HPDE6-E6E7 (cell line): Measurements from ENCODE around the gene FKBP6.
"Not testable (repeated sequence)": the region's sequence is repeated elsewhere in the genome, so short reads cannot be mapped to it uniquely, and the experiment has no call there.

ENCODE experiments used
- DNase-seq: peaks from one replicate; pipeline ENCODE4 v3.0.0; 2011; ENCODE audit warnings: missing footprints; ENCODE audit errors: extremely low spot score

The FKBP6 gene

DNA sequence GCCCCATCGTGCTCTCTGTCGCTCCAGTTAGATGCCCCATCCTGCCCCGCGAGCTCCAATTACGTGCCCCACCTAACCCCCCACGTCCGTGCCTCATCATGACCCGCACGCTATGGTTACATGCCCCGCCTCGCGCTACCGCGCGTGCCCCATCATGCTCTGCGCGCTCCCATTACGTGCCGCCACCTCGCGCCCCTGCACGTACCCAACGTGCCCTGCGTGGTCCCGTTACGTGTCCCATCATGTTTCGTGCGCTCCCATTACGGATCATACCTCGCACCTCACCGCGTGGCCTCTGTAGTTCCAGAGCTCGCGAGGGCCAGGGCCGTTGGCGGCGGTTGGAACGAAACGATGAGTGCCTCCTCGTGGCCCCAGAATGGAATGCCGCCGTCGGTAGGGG, at the start of gene FKBP6, which contains the start of gene TRIM50:
Gene FKBP6 (plus strand): TSS at position 240 of the 400 bp plus-strand sequence. CDS start 268 bp downstream, outside the sequence.
Gene TRIM50 (minus strand): TSS at position 161 of the 400 bp plus-strand sequence. CDS start 3,295 bp downstream, outside the sequence.
- not testable (repeated sequence) for DNase-seq

GRCh38 chr7:73297235-73297634, 30.7 kb upstream of the FKBP6 start:
- DNase-seq, result not testable (repeated sequence)

DNA sequence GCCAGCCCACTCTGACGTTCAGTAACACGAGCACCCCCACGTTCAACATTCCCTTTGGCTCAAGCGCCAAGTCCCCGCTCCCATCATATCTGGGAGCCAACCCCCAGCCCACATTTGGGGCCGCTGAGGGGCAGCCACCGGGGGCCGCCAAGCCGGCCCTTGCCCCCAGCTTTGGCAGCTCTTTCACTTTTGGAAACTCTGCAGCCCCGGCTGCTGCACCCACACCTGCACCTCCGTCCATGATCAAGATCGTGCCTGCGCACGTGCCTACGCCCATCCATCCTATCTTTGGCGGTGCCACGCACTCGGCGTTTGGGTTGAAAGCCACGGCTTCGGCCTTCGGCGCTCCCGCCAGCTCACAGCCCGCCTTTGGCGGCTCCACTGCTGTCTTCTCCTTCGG, 30.3 kb upstream of the FKBP6 start:
- DNase-seq, result not testable (repeated sequence)

DNA sequence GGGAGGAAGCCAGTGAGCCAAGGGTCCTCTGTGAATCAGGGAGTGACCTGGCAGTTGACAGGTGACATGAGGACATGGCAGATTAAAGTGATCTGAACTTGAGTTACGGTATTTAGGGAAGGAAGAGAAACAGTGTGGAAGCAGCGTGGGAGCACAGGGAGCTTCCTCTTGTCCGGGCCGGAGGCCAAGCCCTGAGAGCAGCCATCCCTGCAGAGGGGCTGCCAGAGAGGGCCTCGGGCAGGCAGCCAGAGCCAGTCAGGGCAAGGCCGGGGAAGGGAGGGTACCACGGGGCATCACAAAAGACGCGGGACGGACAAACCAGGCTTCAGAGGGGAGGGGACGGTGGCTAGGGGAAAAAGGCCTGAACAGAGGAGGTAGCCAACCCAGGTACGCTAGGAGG, 28.1 kb upstream of the FKBP6 start:
- not testable (repeated sequence) for DNase-seq

DNA sequence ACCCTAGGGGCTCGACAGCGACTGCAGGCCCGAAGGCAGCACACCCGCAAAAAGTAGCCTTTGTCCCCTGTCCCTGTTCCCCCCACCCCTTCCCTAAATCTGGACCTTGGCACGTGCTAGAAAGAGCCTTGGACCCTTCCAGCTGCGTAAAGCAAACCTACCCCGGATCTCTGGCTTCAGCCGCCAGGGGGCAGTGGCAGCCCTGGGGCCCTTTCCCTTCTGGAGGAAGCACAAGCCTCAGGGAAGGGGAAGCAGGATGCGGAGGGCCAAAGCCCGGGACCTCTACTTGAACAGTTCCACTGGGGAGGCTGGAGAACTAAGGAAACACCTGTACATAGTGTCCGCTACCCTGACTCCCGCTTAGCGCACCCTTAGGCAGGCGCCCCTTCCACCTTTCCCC, 26.9 kb upstream of the FKBP6 start:
- not testable (repeated sequence) for DNase-seq

DNA sequence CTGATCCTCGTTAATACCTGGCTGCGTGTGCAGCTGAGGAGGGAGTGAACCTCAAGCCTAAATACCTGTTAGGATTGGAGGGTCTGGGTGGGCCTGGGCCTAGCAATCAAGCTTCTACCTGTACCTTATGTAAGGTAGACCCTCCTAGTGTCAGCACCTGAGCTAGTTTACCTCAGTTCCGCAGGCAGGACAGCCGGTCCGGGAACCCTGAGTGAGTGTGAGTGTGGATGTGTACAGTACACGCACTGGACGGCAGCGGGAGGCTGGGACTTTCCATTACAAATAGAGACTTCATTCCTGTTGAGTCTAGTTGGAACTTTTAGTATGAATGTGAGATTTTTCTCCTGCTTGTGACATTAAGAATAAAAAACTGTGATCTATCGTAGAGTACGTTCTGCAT, 25.1 kb upstream of the FKBP6 start:
- DNase-seq, result not testable (repeated sequence)

DNA sequence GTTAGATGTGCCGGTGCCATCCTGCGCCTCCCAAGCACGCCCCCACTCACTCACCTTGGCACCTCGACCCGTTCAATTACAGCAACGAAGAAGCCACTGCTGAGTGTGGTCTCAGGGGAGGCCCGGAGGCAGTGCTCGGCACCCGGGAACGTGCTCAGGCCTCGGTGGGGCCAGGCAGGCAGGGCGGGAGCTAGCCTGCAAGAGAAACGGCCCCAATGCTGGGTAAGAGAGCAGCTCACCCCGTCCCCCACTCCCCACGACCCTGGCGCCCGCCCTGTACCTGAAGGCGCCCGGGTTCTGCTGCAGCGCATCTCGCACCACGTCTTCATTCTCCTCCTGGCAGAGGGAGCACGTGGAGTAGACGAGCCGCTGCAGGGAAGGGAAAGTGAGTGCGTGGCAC, 24.4 kb upstream of the FKBP6 start:
- no peak for DNase-seq

- no peak for DNase-seq
Observed at GRCh38 chr7:73304071-73304470, 23.9 kb upstream of the FKBP6 start.

GRCh38 chr7:73304612-73305387, 23.2 kb upstream of the FKBP6 start:
- not testable (repeated sequence) for DNase-seq

GRCh38 chr7:73307436-73307835, 20.5 kb upstream of the FKBP6 start:
- DNase-seq, result no peak

- DNase-seq, result no peak
Observed at GRCh38 chr7:73308074-73308664, 19.8 kb upstream of the FKBP6 start.

DNA sequence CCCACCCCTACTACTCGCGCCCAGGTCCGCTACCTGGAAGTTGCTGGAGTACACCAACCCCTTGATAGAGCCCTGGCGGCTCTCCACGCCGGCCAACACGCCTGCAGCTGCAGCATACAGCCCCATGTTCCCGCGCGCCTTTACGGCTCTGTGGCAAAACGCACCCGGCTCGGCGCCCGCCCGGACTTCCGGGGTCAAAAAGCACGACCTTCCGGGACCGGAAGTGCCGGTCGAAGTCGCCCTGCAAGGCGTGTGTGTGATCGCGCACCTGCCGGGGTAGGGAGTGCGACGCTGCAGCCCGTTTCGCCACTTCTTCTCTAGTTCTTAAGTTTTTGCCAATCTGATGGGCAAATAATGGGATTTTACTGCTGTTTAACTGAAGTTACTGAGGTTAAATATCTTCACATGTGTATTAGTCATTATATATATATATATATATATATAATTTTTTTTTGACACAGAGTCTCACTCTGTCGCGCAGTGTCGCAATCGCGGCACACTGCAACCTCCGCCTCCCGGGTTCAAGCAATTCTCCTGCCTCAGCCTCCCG, 19.2 kb upstream of the FKBP6 start, which contains the start of gene NSUN5:
Gene NSUN5 (minus strand): TSS at position 162 of the 550 bp plus-strand sequence. CDS start 36 bp downstream, at position 126.
- no peak for DNase-seq

- not testable (repeated sequence) for DNase-seq
Observed at GRCh38 chr7:73311421-73311820, 16.5 kb upstream of the FKBP6 start.

- DNase-seq, result no peak
Observed at GRCh38 chr7:73312831-73313520, 15.0 kb upstream of the FKBP6 start.

DNA sequence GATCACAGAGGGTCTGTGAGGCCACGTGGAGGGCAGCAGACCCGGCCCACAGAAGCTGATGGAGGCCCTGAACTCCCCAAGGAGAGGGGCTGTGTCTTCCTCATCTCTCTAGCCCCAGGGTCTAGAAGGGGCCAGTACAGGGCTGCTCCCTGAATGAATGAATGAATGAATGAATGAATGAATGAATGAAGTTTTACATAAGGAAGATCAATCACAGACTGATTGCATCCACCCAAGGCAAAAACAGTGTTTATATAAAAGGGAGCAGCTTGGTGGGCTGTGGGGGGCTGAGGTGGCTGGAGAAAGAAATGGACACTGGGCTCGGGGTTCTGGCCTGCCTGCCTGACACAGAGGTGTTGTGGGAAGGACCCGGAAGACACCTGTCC, 14.4 kb upstream of the FKBP6 start:
- DNase-seq, result no peak

- no peak for DNase-seq
Observed at GRCh38 chr7:73314271-73314670, 13.7 kb upstream of the FKBP6 start.

GRCh38 chr7:73316521-73316920, 11.4 kb upstream of the FKBP6 start:
- no peak for DNase-seq

DNA sequence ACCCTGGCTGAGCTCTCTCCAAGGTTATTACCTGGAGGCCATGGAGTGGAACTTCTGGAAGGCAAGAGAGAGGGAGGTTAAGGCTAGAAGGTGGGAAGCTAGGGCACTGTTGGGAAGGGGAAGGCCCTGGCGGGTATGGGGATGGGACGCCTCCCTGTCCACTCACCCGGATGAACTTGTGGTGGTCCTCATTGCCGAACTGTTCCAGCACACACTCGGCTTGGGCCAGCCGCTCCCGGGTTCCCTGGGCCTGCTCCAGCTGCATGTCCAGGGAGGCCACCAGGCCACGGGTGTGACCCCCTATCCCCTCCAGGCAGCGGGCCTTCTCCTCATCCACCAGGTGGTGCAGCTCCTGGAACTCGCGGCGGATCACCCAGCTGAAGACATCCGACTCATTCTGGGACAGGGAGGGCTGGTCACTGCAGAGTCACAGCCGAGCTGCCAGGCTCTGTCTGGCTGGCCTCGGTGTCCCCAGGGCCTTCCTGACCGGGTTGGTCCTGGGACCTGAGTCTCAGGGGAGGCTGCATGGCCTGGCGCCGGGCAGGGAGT, 9.2 kb upstream of the FKBP6 start:
- DNase-seq, result not testable (repeated sequence)

DNA sequence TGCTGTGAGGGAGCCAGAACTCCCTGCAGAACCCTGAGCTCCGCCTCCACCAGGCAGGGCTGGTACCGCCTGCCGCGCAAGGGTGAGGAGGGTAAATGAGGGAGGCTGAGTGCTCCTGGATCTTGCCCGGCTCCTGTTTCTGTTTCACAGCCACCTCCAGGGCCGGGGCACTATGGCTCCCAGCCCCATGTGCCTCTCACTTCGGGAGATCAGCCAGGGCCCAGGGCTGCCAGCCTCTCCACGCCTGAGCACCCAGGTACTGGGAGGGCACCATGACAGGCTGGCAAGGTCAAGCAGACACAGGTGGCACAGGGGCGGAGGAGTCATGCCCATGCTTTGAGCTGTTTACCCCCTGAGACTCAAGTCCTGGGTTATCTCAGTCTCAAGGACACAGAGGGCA, 8.4 kb upstream of the FKBP6 start:
- DNase-seq, result not testable (repeated sequence)

GRCh38 chr7:73320009-73320408, 8.0 kb upstream of the FKBP6 start:
- not testable (repeated sequence) for DNase-seq

- DNase-seq, result not testable (repeated sequence)
Observed at GRCh38 chr7:73323434-73324080, 4.4 kb upstream of the FKBP6 start.
